ENCODE data around the gene SLC7A5.
"Not testable (repeated sequence)": the region's sequence is repeated elsewhere in the genome, so short reads cannot be mapped to it uniquely, and the experiment has no call there.

Gene SLC7A5

GRCh38 chr16:87790292-87791100, 78.8 kb downstream of the SLC7A5 start:
- in situ Hi-C loops (cut with MboI; ENCODE audit: low pct_unique_long_range_greater_than_20kb, low sequenced_read_pairs, unreplicated experiment): no loop called here
- no peak for TF ChIP-seq CTCF (IDR thresholded peaks at IDR 0.05; ENCODE audit: extremely low read depth, insufficient read depth, missing control alignments)
- DNase-seq (ENCODE audit: low spot score): no peak

- in situ Hi-C loops (cut with MboI; ENCODE audit: low pct_unique_long_range_greater_than_20kb, low sequenced_read_pairs, unreplicated experiment): loop anchor here (10.0 kb wide), 1 partner anchor 55 kb away; no protein-coding TSS in a partner anchor
- no peak for DNase-seq (ENCODE audit: low spot score)
- TF ChIP-seq CTCF (IDR thresholded peaks at IDR 0.05; ENCODE audit: extremely low read depth, insufficient read depth, missing control alignments): no peak
Observed at GRCh38 chr16:87789437-87790291, 79.6 kb downstream of the SLC7A5 start.

- DNase-seq (ENCODE audit: low spot score): not testable (repeated sequence)
- in situ Hi-C loops (cut with MboI; ENCODE audit: low pct_unique_long_range_greater_than_20kb, low sequenced_read_pairs, unreplicated experiment): loop anchor here (10.0 kb wide), 1 partner anchor 56 kb away; no protein-coding TSS in a partner anchor
Observed at GRCh38 chr16:87788730-87789436, 80.4 kb downstream of the SLC7A5 start.

- in situ Hi-C loops (cut with MboI; ENCODE audit: low pct_unique_long_range_greater_than_20kb, low sequenced_read_pairs, unreplicated experiment): loop anchor here (10.0 kb wide), 1 partner anchor 57 kb away; no protein-coding TSS in a partner anchor
- not testable (repeated sequence) for DNase-seq (ENCODE audit: low spot score)
Observed at GRCh38 chr16:87787451-87788091, 81.7 kb downstream of the SLC7A5 start.

GRCh38 chr16:87784812-87785211, 84.5 kb downstream of the SLC7A5 start:
- in situ Hi-C loops (cut with MboI; ENCODE audit: low pct_unique_long_range_greater_than_20kb, low sequenced_read_pairs, unreplicated experiment): loop anchor here (10.0 kb wide), 1 partner anchor 60 kb away; no protein-coding TSS in a partner anchor
- DNase-seq (ENCODE audit: low spot score): no peak
- no peak for TF ChIP-seq CTCF (IDR thresholded peaks at IDR 0.05; ENCODE audit: extremely low read depth, insufficient read depth, missing control alignments)

- DNase-seq (ENCODE audit: low spot score): no peak
- in situ Hi-C loops (cut with MboI; ENCODE audit: low pct_unique_long_range_greater_than_20kb, low sequenced_read_pairs, unreplicated experiment): loop anchor here (10.0 kb wide), 1 partner anchor 63 kb away; no protein-coding TSS in a partner anchor
- TF ChIP-seq CTCF (IDR thresholded peaks at IDR 0.05; ENCODE audit: extremely low read depth, insufficient read depth, missing control alignments): no peak
Observed at GRCh38 chr16:87782033-87782432, 87.3 kb downstream of the SLC7A5 start.
